BLaER1 treated with 17β-estradiol and CSF1 and Interleukin-3, amounts not matched to agents 10 nM and 100 nM (cell line): Measurements from ENCODE around the gene KLHL36.

Experiments used
- H3K27ac ChIP-seq, 11 experiments: shearing (Covaris generic); formaldehyde crosslinking; 2 replicates each; pipeline ENCODE4 v1.8.1; 2022
- H3K27me3 ChIP-seq, 11 experiments: shearing (Covaris generic); formaldehyde crosslinking; 2 replicates each; pipeline ENCODE4 v1.8.1; 2022
- H3K36me3 ChIP-seq, 11 experiments: shearing (Covaris generic); formaldehyde crosslinking; 2 replicates each; pipeline ENCODE4 v1.8.1; 2022
- H3K4me1 ChIP-seq, 10 experiments: shearing (Covaris generic); formaldehyde crosslinking; 2 replicates each; pipeline ENCODE4 v1.8.1; 2022
- H3K4me2 ChIP-seq, 11 experiments: shearing (Covaris generic); formaldehyde crosslinking; 2 replicates each; pipeline ENCODE4 v1.8.1; 2022
- H3K4me3 ChIP-seq, 10 experiments: shearing (Covaris generic); formaldehyde crosslinking; 2 replicates each; pipeline ENCODE4 v1.8.1; 2022
- H3K9ac ChIP-seq, 11 experiments: shearing (Covaris generic); formaldehyde crosslinking; 2 replicates each; pipeline ENCODE4 v1.8.1; 2022
- H3K9me3 ChIP-seq, 11 experiments: shearing (Covaris generic); formaldehyde crosslinking; replicated peaks in 1 of 11; 2 replicates each; pipeline ENCODE4 v1.8.1; 2022
- H4K20me1 ChIP-seq, 11 experiments: shearing (Covaris generic); formaldehyde crosslinking; 2 replicates each; pipeline ENCODE4 v1.8.1; 2022
- Cebpa-rat ChIP-seq, 11 experiments: shearing (Covaris generic); IDR thresholded peaks; 2 replicates each; pipeline ENCODE4 v1.8.1; 2022

The KLHL36 gene

GRCh38 chr16:84647828-84648594 is at the start of gene KLHL36:
TSS of gene KLHL36 (plus strand) at chr16:84648511. CDS start at chr16:84650868, 2,357 bp downstream.
- H3K4me1 ChIP-seq = peaks cover 24 to 52% (median 40%) of the 10 kb centered on the region in 10 experiments
- peaks cover 6 to 38% (median 17%) of the 10 kb centered on the region in 11 experiments; a peak in 15 of 22 replicates for H4K20me1 ChIP-seq
- TF ChIP-seq Cebpa-rat (IDR thresholded peaks at IDR 0.05) = no peak
- H3K27me3 ChIP-seq = no peaks in the 10 kb centered on the region
- H3K27ac ChIP-seq = peak within 1 kb of the TSS; percentile 73 to 90 (median 79); a peak in 21 of 22 replicates
- H3K4me3 ChIP-seq = peak within 1 kb of the TSS; percentile 71 to 86 (median 78)
- H3K36me3 ChIP-seq = peaks cover 22 to 31% (median 27%) of the 10 kb centered on the region in 11 experiments
- no peaks in the 10 kb centered on the region for H3K9me3 ChIP-seq
- H3K4me2 ChIP-seq = peak within 1 kb of the TSS; percentile 89 to 100 (median 96)
- peak within 1 kb of the TSS; percentile 78 to 91 (median 85) for H3K9ac ChIP-seq

GRCh38 chr16:84599521-84600202 is 48.6 kb upstream of the KLHL36 start:
- H3K9me3 ChIP-seq = peaks cover 0 to 6% (median 0%) of the 10 kb centered on the region in 11 experiments; a peak in 1 of 22 replicates
- H3K4me2 ChIP-seq = peak overlapping the region; percentile 72 to 99 (median 92)
- peak overlapping the region in 9 of 10 experiments; percentile 22 to 60 (median 39); a peak in 12 of 20 replicates for H3K4me3 ChIP-seq
- peaks cover 3 to 28% (median 19%) of the 10 kb centered on the region in 11 experiments; a peak in 15 of 22 replicates for H4K20me1 ChIP-seq
- peak overlapping the region; percentile 70 to 86 (median 78) for H3K9ac ChIP-seq
- peak; percentile 95 to 99 (median 99) for TF ChIP-seq Cebpa-rat (IDR thresholded peaks at IDR 0.05)
- H3K27ac ChIP-seq = peak overlapping the region; percentile 80 to 96 (median 90)
- peaks cover 78 to 95% (median 92%) of the 10 kb centered on the region in 10 experiments for H3K4me1 ChIP-seq
- no peaks in the 10 kb centered on the region for H3K27me3 ChIP-seq
- H3K36me3 ChIP-seq = peaks cover 0 to 37% (median 24%) of the 10 kb centered on the region in 11 experiments; a peak in 20 of 22 replicates

GRCh38 chr16:84600343-84601229 is 47.7 kb upstream of the KLHL36 start:
- TF ChIP-seq Cebpa-rat (IDR thresholded peaks at IDR 0.05) = no peak
- Histone ChIP-seq H4K20me1 (peaks cover 0 to 28% (median 16%) of the 10 kb centered on the region in 11 experiments; a peak in 11 of 22 replicates), H3K36me3 (peaks cover 0 to 37% (median 16%) of the 10 kb centered on the region in 11 experiments; a peak in 17 of 22 replicates), H3K4me1 (peaks cover 84 to 95% (median 93%) of the 10 kb centered on the region in 10 experiments), H3K9me3 (peaks cover 0 to 5% (median 0%) of the 10 kb centered on the region in 11 experiments; a peak in 10 of 22 replicates), H3K4me3 (peak overlapping the region in 8 of 10 experiments; percentile 22 to 61 (median 40); a peak in 17 of 20 replicates), H3K27me3 (no peaks in the 10 kb centered on the region), H3K9ac (peak overlapping the region; percentile 70 to 86 (median 78)), H3K27ac (peak overlapping the region; percentile 80 to 96 (median 90)), H3K4me2 (peak overlapping the region; percentile 72 to 99 (median 92))

GRCh38 chr16:84603140-84603816 is 45.0 kb upstream of the KLHL36 start:
- Histone ChIP-seq H3K9me3 (peaks cover 0 to 25% (median 0%) of the 10 kb centered on the region in 11 experiments; a peak in 10 of 22 replicates), H3K36me3 (peaks cover 0 to 41% (median 26%) of the 10 kb centered on the region in 11 experiments; a peak in 15 of 22 replicates), H3K4me1 (peaks cover 92 to 95% (median 94%) of the 10 kb centered on the region in 10 experiments), H3K27ac (peak overlapping the region; percentile 80 to 96 (median 90)), H3K27me3 (no peaks in the 10 kb centered on the region), H3K9ac (peak overlapping the region; percentile 70 to 86 (median 79)), H4K20me1 (peaks cover 0 to 46% (median 27%) of the 10 kb centered on the region in 11 experiments; a peak in 17 of 22 replicates), H3K4me2 (peak overlapping the region; percentile 72 to 99 (median 92)), H3K4me3 (peak overlapping the region in 8 of 10 experiments; percentile 22 to 61 (median 36); a peak in 15 of 20 replicates)
- peak in 4 of 11 experiments; percentile 7 to 63 (median 40); a peak in 2 of 22 replicates for TF ChIP-seq Cebpa-rat (IDR thresholded peaks at IDR 0.05)

DNA sequence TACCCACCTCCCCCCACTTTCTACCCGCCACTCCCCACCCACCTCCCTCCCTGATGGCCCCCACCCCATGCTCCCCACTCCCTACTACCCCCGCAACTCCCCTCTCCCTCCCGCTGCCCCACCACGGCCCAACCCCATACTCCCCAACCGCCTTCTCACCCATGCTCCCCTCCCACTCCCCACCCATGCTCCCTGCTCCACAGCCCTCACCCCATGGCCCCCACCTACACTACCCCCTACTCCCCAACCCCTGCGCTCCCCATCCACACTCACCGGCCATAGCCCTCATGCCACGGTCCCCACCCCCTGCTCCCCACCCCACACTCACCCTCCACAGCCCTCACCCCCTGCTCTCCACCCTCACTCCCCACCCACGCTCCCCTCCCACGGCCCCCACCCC is 44.4 kb upstream of the KLHL36 start:
- H3K27me3 ChIP-seq = no peaks in the 10 kb centered on the region
- H3K9ac ChIP-seq = peak overlapping the region in 9 of 11 experiments; percentile 72 to 86 (median 80); a peak in 16 of 22 replicates
- peaks cover 0 to 52% (median 34%) of the 10 kb centered on the region in 11 experiments; a peak in 17 of 22 replicates for H4K20me1 ChIP-seq
- peak overlapping the region; percentile 72 to 99 (median 93); a peak in 18 of 22 replicates for H3K4me2 ChIP-seq
- peak overlapping the region in 2 of 10 experiments; percentile 44 to 61; a peak in 2 of 20 replicates for H3K4me3 ChIP-seq
- peak overlapping the region; percentile 80 to 96 (median 90) for H3K27ac ChIP-seq
- no peak for TF ChIP-seq Cebpa-rat (IDR thresholded peaks at IDR 0.05)
- peaks cover 0 to 25% (median 0%) of the 10 kb centered on the region in 11 experiments; a peak in 10 of 22 replicates for H3K9me3 ChIP-seq
- H3K36me3 ChIP-seq = peaks cover 0 to 47% (median 26%) of the 10 kb centered on the region in 11 experiments; a peak in 16 of 22 replicates
- H3K4me1 ChIP-seq = peaks cover 94 to 97% (median 96%) of the 10 kb centered on the region in 10 experiments

DNA sequence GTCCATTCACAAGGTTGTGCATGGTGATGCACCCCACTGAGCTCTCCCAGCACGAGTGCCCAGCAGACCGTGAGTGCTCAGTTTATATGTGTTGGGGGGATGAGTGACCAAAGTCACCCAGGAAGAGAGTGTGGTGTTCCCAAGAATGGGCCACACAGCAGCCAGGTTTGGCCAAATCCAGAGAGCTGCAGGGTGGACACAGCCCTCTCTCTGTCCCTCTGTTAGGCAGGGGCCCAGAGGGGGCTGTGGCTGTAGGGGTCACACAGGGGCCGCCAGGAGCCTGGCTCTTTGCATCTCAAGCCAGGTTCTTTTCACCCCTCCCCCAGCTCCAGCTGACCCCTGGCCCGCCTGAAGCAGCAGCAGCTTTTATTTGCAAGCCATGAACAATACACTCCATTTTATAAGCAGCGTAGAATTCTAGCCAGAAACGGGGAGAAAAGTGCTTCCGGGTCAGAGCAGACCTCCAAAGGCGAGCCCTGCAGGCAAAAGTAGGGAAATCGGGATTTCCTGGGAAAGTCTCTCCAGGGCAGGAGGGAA is 43.8 kb upstream of the KLHL36 start:
- Histone ChIP-seq H3K27ac (peak overlapping the region; percentile 21 to 94 (median 72); a peak in 21 of 22 replicates), H3K4me1 (peaks cover 94 to 97% (median 96%) of the 10 kb centered on the region in 10 experiments), H3K36me3 (peaks cover 0 to 53% (median 29%) of the 10 kb centered on the region in 11 experiments; a peak in 17 of 22 replicates), H3K4me2 (peak overlapping the region; percentile 77 to 99 (median 94)), H4K20me1 (peaks cover 0 to 58% (median 40%) of the 10 kb centered on the region in 11 experiments; a peak in 20 of 22 replicates), H3K27me3 (no peaks in the 10 kb centered on the region), H3K9ac (peak overlapping the region; percentile 29 to 68 (median 54); a peak in 20 of 22 replicates), H3K9me3 (peaks cover 0 to 25% (median 0%) of the 10 kb centered on the region in 11 experiments; a peak in 10 of 22 replicates), H3K4me3 (peak overlapping the region in 4 of 10 experiments; percentile 13 to 53 (median 30); a peak in 6 of 20 replicates)
- no peak for TF ChIP-seq Cebpa-rat (IDR thresholded peaks at IDR 0.05)
